ENCODE results near the gene IRF9.

GRCh38 chr14:24171422-24172260, 10.6 kb downstream of the IRF9 start, which contains the start of gene REC8:
- TF ChIP-seq GATA3 (IDR thresholded peaks at IDR 0.05; ENCODE audit: low read depth, low read length) (no peak), GATA2 (IDR thresholded peaks at IDR 0.05; ENCODE audit: low read depth, low read length) (no peak)
